Activated CD4-positive, alpha-beta T cell treated with anti-CD3 and anti-CD28 coated beads for 1 hour (primary cell): ENCODE data around the gene KRTAP12-1.

Experiments
- DNase-seq: peaks from one replicate; pipeline ENCODE4 v3.0.0-alpha.2; 2020

The KRTAP12-1 gene

DNA sequence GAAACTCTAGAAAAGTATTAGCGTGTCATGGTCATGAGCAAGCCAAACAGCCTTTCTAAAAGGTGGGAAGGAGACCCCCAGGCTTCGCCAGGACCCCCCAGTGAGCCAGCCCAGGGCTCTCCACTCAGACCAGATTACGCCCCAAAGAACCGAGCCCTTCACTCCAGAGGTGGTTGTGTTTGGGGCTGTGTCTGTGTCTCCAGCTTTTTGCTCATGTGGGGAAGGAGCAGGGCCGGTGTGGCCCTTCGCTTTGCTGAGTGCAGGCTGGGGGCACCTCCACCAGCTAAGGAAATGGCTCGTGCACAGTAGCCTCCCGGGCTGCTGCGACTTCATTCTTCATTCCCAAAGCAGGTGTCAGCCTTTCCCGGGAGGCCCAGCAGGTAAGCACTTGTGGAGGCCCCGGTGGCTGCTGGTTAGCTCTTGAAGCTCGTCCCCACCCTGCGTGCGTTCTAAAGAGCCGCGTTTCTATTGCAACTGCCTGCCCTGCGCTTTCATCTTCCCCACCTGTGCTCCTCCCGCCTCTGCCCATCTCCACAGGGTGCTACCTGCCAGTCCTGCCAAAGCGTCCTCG, 28.9 kb upstream of the KRTAP12-1 start:
- no peak for DNase-seq

DNA sequence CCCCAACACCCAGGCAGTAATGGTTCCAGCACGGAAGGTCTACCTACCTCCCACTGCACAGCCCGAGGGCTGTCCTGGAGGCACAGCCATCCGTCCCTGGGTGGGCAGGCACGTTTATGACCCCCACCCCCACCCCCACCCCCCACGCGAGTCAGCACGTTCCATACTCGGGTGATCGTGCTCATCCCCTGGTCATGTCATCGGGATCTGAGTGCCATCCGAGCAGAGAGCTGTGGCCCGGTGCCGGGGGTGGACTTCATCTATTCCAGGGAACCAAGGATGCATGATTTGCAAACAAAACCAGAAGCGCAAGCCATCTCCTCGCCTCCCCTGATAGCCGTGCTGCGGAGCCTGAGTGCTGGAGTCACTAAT, 28.3 kb upstream of the KRTAP12-1 start:
- DNase-seq = no peak

DNA sequence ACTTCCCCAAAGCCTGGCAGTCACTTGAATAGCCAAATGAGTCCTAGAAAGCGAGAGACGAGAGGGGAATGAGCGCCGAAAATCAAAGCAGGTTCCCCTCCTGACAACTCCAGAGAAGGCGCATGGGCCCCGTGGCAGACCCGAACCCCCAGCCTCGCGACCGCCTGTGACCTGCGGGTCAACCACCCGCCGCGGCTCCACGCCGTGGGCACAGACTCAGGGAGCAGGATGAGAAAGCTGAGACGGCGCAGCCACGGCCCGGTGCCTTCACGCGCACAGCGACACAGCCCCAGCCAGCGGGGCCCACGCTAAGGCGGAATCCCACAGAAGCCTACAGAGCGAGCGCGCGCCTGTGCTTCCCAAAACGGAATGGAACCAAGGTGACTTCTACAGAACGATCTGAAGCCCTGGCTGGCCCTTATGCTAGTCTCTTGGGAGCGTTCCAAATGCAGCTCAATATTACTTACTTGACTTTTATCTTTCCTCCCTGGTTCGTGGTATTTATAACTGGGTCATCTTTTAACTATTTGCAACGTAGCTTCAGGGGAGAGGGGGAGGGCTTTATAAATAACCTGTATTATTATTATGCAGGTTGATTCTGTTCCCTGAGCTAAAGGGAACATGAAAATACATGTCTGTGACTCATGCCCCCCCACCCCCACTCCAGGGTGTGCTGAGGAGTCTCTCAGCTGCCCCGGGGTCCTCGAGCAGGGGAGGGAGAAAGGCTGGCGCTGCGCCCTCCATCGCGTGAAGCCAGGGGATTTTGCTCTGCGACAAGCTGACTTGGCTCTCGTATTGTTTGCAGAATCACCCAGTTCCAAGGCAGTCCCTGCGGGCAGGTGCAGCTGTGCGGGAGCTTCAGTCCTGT, 27.7 kb upstream of the KRTAP12-1 start:
- DNase-seq = no peak

DNA sequence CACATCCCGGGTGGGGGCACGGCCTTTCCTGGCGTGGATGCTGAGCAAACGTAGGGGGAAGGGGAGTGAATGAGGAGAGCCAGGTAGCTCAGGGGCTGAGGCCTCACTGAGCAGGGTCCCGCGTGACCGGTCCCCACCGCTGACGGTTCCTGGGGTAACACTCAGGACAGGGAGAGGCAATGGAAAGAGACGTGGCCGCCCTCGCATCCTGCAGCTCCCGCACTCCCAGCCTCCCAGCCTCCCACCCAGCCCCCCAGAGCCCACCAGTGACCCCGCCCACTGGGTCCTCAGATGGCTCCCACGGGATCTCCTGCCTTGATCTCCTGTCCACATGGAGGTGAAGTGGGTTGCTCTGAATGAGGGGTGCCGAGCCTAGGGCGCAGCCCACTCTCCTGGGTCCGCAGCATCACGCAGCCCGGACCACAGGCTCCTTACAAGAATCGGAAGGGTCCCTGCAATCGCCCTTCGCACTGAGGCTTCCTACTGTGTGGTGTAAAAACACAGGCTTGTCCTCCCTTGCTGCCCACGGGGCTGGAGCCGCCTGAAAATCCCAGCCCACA, 27.0 kb upstream of the KRTAP12-1 start:
- no peak for DNase-seq

DNA sequence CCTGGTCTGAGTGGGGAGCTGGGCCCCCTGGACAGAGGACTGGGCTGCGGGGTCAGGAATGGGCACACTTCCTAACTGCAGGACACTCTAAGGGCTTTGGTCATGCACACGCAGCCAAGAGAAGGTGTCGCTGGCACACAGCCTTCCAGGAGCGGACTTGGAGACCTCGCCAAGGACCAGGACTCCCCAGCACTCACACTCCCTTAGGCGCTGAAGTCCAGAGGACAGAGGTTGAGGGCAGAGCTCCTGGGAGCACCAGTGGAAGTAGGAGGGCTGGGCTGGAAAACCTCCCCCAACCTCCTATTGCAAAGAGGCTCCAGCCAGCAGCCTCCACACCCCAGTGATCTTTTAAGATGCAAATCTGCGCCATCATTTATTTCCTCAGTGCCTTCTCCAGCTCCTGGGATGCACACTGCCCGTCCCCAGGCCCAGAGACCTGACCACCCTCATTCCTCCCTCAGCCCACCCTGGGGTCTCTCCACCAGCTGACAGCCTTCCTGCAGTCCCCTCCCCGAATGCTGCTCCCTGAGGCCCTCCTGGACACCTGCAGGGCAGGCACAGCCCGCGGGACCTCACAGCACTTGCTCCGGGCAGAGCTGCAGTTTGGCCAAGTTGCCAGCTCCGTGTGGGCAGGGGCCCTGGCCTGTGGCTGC, 26.4 kb upstream of the KRTAP12-1 start:
- DNase-seq = no peak

DNA sequence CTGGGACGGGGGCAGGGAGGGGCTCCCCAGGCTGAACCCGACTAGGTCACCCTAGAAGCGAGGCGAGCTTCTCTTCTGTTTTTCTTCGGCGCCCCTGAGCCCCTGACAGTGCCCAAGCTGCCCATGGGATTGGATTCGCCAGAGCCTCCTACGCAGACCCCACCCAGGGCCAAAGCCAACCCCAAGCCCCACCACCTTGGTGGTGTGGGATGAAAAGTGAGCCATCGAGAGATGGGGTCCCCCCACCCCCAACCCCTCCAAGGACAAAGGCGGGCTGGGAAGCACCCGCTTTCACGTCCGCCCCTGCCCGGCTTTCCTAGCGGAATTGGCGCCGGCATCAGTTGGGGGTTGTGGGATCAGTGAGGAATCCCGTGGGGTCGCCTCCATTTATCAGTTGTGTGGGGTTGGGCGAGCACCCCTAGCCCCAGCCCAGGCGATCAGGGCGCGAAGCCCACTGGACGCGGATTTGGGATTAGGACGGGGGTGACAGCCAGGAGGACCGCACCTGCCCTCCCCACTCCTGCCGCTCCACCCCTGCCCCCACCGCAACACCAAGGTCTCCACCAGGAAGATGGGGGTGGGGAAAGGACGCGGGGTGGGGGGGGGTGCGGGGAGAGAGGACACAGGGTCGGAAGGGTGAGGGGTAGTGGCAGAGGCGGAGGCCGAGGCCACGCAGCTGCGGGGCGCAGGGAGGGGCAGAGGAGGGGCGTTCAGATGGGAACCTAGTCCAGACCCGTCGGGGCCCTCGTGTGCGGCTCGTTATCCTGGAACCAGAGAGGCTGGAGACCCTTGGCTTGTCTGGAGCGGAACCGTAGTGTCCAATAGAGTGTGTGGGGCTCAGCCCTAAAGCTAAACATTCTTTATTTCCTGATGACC, 25.0 kb upstream of the KRTAP12-1 start:
- no peak for DNase-seq

DNA sequence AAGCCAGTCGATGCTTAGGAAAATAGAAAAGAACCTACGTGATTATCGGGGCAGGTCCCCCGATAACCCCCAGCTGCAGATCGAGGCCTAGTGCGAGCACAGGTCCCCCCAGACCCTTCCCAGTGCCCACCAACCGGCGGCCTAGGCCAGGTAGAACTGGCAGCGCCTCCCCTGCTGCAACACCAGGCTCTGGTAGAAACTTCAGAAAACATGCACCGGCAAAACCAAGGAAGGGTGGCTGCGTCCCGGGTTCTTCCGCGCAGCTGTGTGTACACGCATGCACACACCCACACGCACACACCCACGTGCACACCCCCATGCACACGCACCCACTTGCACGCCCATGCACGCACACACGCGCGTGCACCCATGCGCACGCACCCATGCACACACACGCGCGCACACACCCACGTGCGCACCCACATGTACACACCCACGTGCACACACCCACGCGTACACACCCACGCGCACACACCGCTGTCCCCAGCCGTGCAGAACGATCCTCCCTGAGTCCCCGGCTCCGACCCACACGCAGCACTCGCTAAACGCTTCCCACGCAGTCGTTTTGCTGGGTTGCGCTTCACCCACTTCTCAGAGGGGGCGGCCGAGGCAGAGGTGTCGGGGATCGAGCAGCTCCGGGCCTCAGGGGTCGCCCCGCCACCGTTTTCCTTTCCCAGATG, 24.2 kb upstream of the KRTAP12-1 start:
- DNase-seq = no peak

DNA sequence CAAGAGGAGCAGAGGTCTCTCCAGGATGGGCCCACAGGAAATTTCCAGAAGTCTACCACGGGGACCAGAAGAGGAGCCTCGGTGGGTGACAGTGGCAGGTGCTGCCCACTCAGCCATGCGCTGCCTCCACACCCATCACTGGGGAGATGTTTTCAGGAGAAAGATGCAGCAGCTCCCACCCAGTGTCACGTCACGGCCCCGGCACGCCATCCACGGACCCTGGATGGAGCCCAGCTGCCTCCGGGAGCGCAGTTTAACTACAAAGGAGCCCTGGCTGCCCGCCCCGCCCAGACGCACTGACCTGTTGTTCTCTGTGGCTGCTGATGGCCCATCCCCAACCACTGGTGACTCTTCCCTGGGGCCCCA, 22.7 kb upstream of the KRTAP12-1 start:
- no peak for DNase-seq

DNA sequence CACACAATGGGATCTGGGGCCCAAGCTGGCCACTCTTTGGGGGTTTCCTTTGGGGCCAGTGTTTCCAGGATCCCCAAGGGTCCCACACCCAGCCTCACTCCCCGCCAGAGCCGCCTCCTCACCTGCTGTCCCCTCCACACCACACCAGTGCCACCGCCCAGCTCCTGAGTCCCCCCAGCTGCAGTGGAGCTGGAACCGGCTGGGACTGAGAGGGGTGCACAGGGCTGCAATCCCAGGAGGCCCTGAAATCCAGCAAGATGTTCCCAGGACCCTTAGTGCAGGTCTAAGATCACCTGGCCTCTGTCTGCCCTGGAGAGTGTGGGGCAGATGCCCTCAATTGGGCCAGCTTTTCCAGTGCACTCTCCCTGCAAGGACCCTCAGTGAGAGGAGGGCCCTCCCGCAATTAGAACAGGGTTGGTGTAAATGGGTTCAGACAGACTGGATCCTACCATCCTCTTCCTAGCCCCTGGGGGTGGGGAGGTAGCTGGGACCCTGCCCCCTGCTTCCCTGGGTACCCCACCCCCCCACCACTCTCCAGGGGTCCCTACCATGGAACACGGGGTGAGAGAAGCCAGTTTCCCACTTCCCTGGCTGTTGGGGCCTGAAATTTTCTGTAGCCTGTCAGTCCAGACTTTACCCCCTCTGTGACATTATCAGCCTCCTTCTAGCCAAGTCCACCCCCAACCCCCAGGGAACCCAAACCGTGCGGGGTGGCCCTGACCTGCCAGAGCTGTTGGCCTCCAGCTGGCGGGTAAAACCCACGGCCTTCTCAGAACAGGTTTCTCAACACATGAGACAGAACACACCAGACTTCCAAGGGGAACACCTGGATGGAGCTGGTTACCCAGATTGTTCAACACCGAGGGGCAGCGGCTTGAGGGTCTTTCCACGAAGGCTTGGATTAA, 22.0 kb upstream of the KRTAP12-1 start:
- no peak for DNase-seq

DNA sequence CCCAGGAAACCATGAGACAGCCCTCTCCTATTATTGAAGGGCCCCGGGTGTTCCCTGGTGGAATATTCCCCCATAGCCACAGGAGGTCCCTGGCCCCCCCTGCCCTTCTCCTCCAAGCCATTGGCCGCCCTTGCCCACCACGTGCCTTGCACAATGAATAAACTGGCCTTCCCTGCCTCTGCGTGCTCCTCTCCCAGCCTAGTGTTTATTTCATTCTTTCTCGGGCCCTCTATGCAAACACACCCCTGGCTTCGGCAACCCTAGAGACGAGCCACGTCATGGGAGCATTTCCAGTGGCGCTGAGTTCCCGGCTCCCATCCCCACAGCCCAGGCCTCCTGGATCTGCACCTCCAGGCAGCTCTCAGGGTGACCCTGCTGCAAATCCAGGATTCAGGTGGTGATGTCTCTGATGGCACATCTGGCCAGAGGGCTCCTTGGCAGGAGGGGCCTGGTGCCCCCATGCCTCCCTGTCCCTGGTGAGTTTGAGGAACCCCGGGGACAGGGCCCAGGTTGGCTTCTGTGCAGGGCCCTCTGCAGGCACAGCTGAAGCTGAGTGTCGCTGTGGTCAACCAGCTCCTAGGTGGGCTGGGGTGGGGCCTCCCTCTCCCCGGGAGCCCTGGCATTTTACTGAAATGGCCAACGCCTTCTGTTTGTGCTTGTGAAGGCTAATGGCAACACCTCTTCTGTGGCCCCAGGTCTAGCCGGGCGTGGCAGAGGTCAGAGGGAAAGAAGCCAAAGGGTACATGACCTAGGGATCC, 21.2 kb upstream of the KRTAP12-1 start:
- DNase-seq = no peak

DNA sequence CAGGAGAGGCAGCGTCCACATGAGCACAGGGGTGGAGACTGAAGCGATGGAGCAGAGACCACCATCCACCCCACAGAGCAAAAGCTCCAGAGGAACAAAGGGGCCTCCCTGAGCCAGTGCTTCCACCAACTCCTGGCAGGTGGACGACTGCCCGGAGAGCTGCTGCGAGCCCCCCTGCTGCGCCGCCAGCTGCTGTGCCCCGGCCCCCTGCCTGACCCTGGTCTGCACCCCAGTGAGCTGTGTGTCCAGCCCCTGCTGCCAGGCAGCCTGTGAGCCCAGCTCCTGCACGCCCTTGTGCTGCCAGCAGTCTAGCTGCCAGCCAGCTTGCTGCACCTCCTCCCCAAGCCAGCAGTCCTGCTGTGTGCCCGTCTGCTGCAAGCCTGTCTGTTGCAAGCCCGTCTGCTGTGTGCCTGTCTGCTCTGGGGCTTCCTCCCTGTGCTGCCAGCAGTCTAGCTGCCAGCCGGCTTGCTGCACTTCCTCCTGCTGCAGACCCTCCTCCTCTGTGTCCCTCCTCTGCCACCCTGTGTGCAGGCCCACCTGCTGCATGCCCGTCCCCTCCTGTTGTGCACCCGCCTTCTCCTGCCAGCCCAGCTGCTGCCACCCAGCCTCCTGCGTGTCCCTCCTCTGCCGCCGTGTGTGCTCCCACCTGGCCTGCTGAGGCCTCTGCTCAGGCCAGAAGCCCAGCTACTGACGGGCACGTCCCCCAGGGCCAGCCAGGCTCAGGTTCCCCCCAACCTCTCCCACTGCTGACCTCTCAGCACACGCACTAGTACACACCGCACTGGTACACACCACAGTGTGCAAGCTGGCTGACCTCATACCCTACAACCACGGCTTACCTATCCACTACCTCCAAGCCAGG, 20.4 kb upstream of the KRTAP12-1 start:
- no peak for DNase-seq

DNA sequence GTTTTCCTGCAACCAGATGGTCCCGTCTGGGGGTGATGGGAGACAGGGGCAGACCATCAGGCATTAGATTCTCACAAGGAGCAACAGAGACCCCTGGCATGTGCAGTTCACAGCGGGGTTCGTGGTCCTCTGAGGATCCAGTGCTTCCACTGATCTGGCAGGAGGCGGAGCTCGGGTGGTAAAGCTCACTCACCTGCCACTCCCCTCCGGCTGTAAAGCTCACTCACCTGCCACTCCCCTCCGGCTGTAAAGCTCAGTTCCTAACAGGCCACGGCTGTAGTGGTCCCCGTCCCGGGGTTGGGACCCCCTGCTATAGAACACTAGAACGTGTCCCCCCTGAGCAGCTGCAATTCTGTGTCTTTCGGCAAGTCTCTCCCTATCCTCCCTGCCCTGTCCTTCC, 19.6 kb upstream of the KRTAP12-1 start:
- no peak for DNase-seq

DNA sequence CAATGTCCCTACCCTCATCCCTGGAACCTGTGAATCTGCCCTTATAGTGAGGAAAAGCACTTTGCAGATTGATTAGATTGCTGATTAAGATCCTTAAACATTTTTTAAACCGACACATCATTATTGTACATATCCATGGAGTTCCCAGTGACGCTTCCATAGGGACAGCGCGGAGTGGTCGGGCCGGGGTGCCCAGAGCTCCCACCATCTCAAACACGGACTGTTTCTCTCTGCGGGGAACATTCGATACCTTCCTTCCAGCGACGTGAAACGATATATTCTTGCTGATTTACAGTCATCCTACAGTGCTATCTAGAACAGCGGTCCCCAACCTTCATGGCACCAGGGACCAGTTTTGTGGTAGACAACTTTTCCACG, 19.0 kb upstream of the KRTAP12-1 start:
- no peak for DNase-seq

DNA sequence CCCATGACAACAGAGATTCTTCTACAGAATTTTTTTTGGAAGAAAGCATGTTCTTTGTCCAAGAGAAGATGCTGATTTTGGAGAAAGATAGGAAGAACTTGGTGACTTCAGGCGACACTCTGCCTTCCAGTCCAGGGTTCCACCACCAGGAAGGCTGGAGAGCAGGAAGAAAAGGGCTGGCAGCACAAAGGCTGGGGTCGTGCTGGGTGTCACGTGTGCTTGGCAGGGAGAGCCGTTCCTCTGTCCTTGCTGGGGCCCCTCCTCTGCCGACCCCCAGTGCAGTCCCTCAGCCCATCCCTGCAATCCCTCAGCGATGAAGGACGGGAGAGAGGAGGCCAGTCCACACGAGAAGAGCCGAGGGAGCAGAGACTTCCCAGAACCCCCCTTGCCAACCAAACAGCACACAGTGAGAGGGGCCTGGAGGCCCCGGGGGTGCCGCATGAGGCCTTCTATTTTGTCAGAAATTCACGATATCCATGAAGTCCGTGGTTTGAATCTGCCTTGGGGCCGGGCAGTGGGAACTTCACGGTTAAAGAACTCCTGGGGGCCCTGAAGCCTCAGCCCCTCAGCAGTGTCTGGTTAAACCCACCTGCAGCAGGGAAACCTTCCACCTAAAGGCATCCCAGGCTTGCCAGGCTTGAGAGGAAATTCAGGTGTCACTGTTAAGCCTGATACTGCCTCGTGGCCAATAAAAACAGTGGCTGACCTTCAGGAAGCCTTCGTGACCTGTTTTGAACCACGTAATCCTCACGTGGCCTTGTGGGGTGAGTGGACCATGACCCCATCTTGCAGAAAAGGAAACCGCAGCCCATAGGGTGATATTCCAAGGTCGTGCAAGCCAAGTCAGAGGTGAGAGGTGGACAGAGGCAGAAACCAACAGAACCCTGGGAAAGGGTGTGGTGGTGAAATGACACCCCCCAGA, 18.4 kb upstream of the KRTAP12-1 start:
- no peak for DNase-seq

DNA sequence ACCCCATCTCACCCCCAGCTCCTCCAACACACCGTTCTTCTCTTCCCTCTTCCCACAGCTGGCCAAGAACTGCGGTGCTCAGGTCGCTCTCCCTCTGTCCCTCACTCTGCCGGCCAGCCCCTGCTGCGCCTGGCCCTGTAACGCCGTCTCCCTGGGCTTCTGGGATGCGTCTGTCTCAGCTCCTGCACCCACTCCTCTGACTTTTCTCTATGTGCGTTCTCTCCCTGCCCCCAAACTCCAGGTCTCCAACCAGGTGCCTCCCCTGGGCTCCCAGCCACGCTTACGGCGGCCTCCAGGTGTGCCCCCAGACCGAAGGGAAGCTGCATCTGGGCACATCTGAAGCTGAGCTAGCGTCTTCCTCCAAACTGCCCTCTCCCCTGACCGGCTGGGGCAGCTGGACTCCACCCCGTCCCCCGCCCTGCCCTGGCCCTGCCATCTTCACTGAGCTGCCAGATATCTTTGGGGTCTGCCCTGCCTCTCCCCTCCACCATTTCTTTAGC, 17.6 kb upstream of the KRTAP12-1 start:
- DNase-seq = no peak

DNA sequence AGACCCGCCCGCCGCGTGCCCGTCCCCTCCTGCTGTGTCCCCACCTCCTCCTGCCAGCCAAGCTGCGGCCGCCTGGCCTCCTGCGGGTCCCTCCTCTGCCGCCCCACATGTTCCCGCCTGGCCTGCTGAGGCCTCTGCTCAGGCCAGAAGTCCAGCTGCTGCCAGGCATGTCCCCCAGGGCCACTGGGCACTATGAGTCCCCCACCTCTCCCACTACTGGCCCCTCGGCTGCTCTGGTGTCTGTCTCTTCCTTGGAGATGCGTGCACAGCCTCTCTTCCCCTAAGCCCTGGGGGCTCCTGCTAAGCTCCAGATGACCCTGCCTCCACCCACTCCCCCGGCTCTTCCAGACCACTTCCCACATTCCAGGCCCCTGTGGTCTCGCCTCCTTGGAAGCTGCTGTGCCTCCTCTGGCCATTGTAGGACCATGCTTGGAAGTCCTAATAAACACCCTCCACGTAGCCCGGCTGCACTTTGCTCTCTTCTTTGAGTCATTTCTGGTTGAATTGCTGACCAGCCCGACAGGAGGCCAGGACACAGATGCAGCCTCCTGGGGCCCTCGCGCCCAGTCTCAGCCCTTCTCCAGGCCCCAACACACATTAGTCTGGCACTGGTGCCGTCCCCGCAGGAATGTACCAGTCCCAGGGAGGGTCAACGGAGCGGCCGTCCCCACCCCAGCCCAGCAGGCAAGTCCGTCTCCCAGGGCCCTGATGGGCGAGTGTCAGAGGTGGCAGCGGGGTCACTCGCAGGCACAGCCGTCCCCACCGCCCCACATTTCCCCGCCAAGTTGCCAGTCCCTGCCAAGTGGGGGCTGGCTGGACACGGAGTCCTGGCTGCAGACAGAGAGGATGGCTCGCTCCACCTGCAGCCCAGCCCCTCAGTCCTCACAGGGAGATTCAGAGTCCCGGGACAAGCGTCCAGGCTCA, 16.1 kb upstream of the KRTAP12-1 start:
- DNase-seq = no peak
